Suprapubic skin (tissue), 4 donors: Measurements from ENCODE around the gene GPM6B.

Experiments used
- POLR2A ChIP-seq, 2 donors: fragments of 450-650 bp; IDR thresholded peaks; one replicate each; pipeline ENCODE4 v1.6.1; 2017; ENCODE audit warnings: antibody characterized with exemption in 2 of 2, mild to moderate bottlenecking in 2 of 2, moderate library complexity in 2 of 2
- POLR2AphosphoS5 ChIP-seq, 3 donors: sonication (generic); formaldehyde crosslinking; IDR thresholded peaks; one replicate each; pipeline ENCODE4 v1.6.1; 2017; ENCODE audit warnings: antibody characterized with exemption in 3 of 3

DNA sequence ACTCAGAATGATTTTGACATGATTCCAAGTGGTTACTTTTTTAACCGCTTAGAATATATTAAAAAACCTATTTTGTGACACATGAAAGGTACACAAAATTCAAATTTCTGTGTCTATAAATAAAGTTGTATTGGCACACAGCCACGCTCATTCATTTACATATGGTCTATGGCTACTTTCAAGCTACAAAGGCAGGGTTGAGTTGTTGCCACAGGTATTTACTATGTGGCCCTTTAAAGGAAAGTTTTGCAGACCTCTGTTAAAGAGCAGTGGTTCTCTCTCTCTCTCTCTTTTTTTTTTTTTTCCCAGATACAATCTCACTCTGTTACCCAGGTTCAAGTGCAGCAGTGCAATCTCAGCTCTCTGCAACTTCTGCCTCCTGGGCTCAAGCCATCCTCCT lies 23.0 kb downstream of the GPM6B start:
- no peak for TF ChIP-seq POLR2AphosphoS5 (IDR thresholded peaks at IDR 0.05)
- no peak for TF ChIP-seq POLR2A (IDR thresholded peaks at IDR 0.05)
